HG03354 (cell line): ENCODE data around the gene IMP4.

Experiments used
- ATAC-seq: cut with Tn5 transposase; IDR thresholded peaks from one replicate; pipeline ENCODE4 v1.9.1; 2021; ENCODE audit warnings: mild to moderate bottlenecking; ENCODE audit not compliant: unreplicated experiment, poor library complexity, severe bottlenecking

The IMP4 gene

DNA sequence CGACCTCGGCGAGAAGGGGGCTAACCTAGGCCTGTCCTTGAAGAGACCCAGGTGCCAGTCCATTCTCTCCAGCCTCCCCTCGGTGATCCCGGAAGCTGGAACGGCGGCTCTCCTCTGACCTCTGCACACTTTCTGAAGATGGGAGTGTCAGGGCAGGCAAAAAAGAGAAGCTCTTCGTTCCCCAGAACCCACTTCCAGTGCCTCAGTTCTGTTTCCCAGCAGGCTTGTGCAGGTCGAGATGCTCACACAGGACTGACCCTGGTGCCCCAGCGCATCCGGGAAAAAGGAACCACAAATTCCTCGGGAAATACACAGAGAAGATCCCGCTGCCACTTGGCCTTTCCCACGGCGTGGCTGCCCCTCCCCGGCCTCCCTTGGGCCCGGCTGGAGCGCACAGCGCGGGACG is 12.5 kb downstream of the IMP4 start:
- no peak for ATAC-seq

- peak; percentile 93 for ATAC-seq
Measured at GRCh38 chr2:130355578-130356431, 13.1 kb downstream of the IMP4 start, which contains the start of gene PTPN18. PTPN18 (plus strand) TSS chr2:130356056; CDS start chr2:130356108, 52 bp downstream.

DNA sequence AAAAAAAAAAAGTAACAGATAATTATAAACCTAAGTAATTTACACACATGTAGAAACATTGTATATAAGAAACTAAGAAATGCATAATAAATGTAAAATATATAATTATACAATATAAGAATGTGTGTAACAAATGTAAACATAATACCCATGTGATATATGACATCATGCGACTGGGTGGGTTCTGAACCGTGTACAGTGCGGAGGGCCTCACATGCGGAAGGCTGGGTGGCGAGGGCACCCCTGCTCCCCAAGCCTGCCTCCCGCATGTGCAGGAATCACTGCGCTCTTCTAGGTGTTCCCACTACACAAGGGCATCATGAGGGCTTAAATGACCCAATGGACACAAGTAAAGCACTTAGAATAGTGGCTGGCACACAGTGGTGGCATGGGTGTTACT is 15.2 kb downstream of the IMP4 start:
- no peak for ATAC-seq

DNA sequence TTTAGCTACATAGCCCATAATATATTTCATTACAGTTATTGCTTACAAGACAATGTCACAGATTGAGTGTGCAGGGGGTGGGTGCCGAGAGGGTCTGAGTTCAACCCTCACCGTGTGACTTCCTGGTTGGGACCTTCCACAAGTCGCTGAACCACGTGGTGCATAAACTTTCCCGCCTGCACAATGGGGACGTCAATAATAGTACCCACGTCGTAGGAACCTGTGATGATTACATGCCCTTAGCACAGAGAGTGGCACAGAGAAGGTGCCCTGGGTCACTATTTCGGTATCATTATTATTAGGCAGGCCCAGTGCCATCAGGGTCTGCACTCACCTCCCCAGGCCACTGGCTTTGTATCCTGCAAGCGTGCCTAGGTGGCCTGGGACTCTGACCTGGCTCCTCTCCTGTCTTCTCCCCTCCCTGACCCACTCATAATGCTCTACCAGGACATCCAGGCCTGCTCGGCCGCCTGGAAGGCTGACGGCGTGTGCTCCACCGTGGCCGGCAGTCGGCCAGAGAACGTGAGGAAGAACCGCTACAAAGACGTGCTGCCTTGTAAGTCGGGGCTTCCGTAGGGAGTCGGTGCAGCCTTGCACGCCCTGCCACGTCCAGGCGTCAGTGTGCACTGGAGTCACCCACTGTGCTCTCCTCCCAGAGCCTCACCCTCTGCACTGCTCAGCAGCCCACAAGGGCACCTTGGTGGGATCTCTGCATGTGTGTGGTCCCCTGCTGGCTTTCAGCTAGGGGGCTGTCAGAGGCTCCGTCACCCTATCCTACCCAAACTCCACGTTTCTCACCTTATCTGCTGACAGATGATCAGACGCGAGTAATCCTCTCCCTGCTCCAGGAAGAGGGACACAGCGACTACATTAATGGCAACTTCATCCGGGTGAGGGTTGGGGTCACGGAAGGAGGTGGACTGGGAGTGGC is 16.0 kb downstream of the IMP4 start:
- ATAC-seq = no peak

- no peak for ATAC-seq
Measured at GRCh38 chr2:130359466-130359865, 16.8 kb downstream of the IMP4 start.

DNA sequence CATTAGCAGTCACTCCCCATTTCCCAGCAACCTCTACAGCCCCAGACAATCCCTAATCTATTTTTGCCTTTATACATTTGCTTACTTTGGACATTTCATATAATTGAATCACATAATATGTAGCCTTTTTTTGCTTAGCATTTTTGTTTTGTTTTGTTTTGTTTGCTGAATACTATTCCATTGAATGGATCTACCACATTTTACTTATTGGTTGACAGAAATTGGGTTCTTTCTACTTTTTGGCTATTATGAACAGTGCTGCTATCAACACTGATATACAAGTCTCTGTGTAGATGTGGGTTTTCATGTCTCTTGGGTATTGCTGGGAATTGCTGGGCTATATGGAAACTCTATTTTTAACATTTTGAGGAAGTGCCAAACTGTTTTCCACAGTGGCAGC is 20.8 kb downstream of the IMP4 start:
- no peak for ATAC-seq

- ATAC-seq = no peak
Measured at GRCh38 chr2:130365075-130365474, 22.4 kb downstream of the IMP4 start.

- ATAC-seq = no peak
Measured at GRCh38 chr2:130365963-130366362, 23.3 kb downstream of the IMP4 start.

GRCh38 chr2:130366720-130367119 is 24.0 kb downstream of the IMP4 start:
- ATAC-seq = no peak

GRCh38 chr2:130368786-130369185 is 26.1 kb downstream of the IMP4 start:
- no peak for ATAC-seq

DNA sequence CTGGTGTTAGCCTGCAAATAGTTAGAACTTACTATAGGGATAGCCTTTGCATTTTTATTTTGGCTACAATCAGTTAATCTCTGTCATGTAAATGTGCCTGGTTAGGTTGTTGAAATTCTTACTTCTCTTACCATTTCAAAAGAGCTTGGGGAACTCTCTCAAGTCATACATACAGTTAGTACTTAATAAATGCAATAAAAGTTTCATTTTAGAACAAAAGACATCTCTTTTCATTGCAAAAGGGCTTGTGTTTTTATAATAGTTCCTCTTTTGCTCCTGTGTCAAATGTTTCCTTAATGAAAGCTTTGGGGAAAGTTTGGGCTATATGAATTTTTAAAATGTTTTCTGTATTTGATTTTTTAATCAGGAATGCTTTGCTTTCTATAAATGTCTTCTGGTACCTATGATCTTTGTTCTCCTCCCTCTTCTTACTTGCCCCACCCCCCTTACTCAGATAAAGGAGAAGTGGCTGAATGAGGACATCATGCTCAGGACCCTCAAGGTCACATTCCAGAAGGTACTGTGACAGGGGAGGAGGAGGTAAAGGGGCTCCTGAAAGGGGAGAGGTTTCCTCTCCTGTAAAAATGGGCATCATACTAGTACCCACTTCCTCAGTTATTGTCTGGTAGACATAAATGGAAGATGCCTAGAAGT is 26.7 kb downstream of the IMP4 start:
- ATAC-seq = no peak

GRCh38 chr2:130369965-130370341 is 27.3 kb downstream of the IMP4 start:
- no peak for ATAC-seq

DNA sequence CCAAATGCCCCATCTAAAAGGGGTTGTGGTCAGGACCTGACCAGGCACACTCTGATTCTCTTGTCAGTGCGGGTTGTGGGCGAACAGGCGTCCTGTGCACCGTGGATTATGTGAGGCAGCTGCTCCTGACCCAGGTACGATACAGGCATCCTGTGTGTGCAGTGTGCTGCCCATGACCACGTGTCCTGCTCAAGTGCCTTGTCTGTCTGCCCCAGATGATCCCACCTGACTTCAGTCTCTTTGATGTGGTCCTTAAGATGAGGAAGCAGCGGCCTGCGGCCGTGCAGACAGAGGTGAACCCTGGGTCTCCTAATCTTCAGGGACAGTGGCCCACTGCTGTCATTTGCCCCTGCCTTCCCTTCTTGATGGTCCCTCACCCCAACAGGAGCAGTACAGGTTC is 27.8 kb downstream of the IMP4 start:
- ATAC-seq = no peak

GRCh38 chr2:130371723-130372054 is 29.0 kb downstream of the IMP4 start:
- no peak for ATAC-seq

DNA sequence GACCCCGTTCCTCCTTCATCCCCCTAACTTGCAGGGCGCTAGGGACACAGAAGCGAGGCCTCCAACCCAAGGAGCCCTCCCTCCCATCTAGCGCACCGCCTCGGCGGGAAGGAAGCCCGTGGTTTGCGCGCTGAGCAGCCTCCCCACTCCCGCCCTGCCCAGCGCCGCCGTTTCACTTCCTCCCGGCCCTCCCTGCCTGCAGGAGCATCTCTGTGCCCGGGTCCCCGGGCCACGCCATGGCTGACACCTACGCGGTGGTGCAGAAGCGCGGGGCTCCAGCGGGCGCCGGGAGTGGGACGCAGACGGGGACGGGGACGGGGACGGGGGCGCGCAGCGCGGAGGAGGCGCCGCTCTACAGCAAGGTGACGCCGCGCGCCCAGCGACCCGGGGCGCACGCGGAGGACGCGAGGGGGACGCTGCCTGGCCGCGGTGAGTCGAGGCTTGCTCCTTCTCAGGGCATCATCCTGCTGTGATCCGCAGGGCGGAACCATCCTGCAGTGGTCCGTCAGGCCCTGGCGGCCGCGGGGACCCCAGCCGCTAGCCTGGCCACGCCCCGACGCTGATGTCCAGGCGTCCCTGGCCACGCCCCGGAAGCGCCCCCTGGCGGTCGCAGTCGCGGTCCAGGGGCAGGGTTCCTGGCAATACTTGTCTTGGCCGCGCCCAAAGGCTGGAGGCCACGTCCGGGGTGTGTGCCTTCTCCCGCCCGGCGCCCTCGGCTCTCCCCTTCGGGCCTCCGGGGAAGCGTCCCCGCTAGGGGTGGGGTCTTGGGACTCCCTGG is 29.5 kb downstream of the IMP4 start:
- peak; percentile 76 for ATAC-seq

DNA sequence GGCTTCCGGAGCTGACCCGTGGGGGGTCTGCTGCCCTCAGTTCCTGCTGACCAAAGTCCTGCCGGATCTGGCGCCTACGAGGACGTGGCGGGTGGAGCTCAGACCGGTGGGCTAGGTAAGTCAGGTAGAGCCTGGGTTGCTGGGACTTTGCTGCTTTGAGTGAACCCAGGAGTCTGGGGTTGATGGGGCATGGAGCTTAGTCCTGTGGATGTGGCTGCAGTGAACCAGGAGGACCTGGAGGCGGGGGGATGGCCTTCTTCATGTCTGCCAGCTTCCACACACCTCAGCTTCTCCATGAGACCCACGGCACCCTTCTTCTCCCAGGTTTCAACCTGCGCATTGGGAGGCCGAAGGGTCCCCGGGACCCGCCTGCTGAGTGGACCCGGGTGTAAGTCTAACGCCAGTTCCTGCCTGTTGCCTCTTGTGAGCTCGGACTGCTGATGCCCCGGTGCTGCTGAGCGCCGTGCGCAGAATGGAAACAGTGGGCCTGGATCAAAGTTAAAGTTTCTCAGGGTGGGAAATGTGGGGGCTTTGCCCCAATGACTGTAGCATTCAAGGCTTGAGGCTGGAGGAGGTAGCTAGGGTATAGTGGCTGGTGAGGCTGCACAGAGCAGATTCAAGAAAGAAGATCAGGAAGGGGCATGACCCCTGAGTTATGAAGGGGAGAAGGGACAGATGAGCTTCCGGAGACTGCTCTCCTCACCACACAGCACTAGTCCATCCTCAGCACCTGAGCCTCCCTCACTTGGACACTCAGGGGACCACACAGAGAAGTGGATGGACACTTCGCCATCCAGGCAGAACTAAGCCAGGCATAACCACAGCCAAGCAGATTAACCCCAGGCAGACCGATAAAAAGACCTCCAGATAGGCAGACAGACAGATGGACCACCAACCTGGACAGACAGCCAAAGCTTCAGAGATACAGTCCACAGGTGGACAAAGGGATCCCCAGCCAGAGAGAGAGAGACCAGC is 30.4 kb downstream of the IMP4 start:
- peak; percentile 0 for ATAC-seq

GRCh38 chr2:130373808-130374365 is 31.2 kb downstream of the IMP4 start:
- no peak for ATAC-seq

DNA sequence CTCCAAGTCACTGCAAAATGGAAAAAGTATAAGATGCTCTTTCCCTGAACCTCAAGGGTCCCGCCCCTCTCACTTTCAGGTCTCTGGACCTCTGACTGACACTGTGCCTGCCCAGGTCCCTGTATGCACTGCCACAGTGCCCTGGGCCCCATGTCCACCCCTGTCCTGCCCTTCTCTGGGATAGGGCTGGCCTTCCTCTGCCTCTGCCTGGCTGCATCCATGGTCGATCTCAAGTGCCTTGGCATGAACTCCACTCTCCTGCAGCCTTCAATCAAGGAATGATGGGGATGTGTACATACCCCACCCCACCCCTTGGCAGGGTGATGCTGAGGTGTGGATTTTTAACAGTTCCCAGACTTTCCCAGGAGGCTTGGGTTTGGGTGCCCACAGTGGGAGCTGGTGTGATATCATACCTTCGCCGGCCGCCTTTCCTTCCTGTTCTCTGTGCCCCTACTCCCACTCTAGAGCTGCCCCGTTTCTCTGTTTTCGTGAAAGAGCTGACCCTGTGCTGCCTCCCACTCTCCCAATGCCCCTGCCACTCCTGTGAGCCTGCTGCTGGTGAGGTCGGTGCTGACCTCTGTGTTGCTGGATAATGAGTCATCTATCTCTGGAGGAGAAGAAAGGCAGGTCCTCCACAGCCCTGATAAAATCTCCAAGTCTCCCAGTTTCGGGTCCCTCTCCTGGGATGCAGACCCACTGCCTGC is 32.0 kb downstream of the IMP4 start:
- no peak for ATAC-seq
